ENCODE measurements around the gene ATP8A1. TPM values are rescaled to one million over a fixed set of nuclear protein-coding genes. Genes with fewer than 3 reads are reported as not detected.

The ATP8A1 gene
- total RNA-seq, 2 experiments from 2014 or later: 80.0 to 141 TPM

DNA sequence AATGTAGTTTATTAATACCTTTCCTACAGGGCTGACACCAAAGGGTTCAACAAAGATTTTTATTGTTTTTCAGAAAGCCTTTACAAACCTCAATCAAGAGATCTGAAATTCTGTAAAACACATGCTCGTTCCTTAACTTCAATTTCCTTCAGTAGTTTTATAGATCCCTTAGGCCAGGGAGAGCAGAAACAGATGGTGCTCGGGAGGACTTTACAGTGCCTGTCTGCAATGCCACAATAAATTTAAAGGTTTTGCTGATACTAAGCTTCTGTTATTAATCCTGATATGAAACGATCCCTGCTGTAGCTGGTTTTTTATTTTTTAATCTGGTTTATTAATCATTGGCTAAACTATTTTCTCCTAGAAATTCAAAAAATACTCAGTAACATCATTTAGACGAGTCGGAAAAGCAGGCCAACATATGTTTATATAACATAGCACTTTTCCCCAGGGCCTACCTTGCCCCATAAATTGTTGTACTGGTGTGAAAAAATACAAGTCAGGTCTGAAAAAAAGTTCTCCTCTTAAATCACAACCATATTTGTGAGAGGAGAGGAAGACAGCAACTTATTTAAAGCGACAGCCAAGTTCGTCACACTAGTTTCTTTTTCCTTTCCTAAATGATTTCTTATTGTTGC lies 219.9 kb downstream of the ATP8A1 start:
- BruUV-seq (replicated peaks): no TSS peak
- Histone ChIP-seq H3K9me3 (ENCODE audit: low read length) (no peaks in the 10 kb centered on the region), H3K4me1 (ENCODE audit: insufficient read depth, low read length, poor library complexity, severe bottlenecking) (no peaks in the 10 kb centered on the region), H4K20me1 (ENCODE audit: insufficient read depth, low read length) (no peaks in the 10 kb centered on the region), H3K4me3 (ENCODE audit: low read depth, low read length, poor library complexity, severe bottlenecking) (no peak overlapping the region), H3K36me3 (ENCODE audit: insufficient read depth, low read length) (peaks cover 92% of the 10 kb centered on the region), H3K79me2 (ENCODE audit: insufficient read depth, low read depth, low read length) (no peaks in the 10 kb centered on the region), H3K27ac (ENCODE audit: low read depth, low read length, poor library complexity, severe bottlenecking) (no peak overlapping the region), H3K4me2 (ENCODE audit: low read length) (no peak overlapping the region), H2AFZ (ENCODE audit: low read length) (no peak overlapping the region), H3K9me2 (ENCODE audit: insufficient read depth, low read length) (no peaks in the 10 kb centered on the region)
- TF ChIP-seq EZH2phosphoT487 (IDR thresholded peaks at IDR 0.05; ENCODE audit: borderline replicate concordance, low read depth, low read length): no peak
- TF ChIP-seq, protein P1, sequence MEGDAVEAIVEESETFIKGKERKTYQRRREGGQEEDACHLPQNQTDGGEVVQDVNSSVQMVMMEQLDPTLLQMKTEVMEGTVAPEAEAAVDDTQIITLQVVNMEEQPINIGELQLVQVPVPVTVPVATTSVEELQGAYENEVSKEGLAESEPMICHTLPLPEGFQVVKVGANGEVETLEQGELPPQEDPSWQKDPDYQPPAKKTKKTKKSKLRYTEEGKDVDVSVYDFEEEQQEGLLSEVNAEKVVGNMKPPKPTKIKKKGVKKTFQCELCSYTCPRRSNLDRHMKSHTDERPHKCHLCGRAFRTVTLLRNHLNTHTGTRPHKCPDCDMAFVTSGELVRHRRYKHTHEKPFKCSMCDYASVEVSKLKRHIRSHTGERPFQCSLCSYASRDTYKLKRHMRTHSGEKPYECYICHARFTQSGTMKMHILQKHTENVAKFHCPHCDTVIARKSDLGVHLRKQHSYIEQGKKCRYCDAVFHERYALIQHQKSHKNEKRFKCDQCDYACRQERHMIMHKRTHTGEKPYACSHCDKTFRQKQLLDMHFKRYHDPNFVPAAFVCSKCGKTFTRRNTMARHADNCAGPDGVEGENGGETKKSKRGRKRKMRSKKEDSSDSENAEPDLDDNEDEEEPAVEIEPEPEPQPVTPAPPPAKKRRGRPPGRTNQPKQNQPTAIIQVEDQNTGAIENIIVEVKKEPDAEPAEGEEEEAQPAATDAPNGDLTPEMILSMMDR (conservative IDR thresholded peaks at IDR 0.05; ENCODE audit: low read length): no peak
- ChIA-PET CTCF (ENCODE audit: unreplicated experiment) (no interaction called here), POLR2A (interaction anchor here (0.6 to 1.0 kb wide), 2 partner anchors 23 to 179 kb away, joined by 3 read pairs; no protein-coding TSS in a partner anchor)
- intact Hi-C loops (cut with micrococcal nuclease; ENCODE audit: unreplicated experiment): no loop called here
- DNase-seq (ENCODE audit: low spot score): no peak

DNA sequence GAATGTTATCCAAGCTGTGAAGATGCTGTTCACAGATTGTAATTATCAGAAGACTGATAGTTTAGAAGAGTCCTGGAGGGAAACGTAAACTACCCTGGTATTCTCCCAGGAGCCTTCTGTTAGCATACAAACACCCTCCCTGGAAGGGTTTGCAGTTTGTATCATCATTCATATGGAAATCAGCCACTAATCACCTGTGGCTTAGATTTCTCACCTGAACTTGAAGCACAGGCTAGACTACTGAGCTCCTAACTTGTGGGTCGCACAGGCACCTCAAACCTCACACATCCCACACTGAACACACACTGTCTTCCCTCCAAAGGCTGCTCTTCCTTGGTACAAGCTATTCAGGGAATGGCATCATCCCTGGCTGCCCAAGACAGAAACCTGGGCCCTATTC lies 228.9 kb downstream of the ATP8A1 start:
- Histone ChIP-seq H3K9me3 (ENCODE audit: low read length) (no peaks in the 10 kb centered on the region), H3K9me2 (ENCODE audit: insufficient read depth, low read length) (no peaks in the 10 kb centered on the region), H3K79me2 (ENCODE audit: insufficient read depth, low read depth, low read length) (no peaks in the 10 kb centered on the region), H3K4me1 (ENCODE audit: insufficient read depth, low read length, poor library complexity, severe bottlenecking) (no peaks in the 10 kb centered on the region), H3K4me3 (ENCODE audit: low read depth, low read length, poor library complexity, severe bottlenecking) (no peak overlapping the region), H4K20me1 (ENCODE audit: insufficient read depth, low read length) (no peaks in the 10 kb centered on the region), H2AFZ (ENCODE audit: low read length) (no peak overlapping the region), H3K36me3 (ENCODE audit: insufficient read depth, low read length) (peaks cover 67% of the 10 kb centered on the region), H3K4me2 (ENCODE audit: low read length) (no peak overlapping the region), H3K27ac (ENCODE audit: low read depth, low read length, poor library complexity, severe bottlenecking) (no peak overlapping the region)
- ChIA-PET CTCF (ENCODE audit: unreplicated experiment) (no interaction called here), POLR2A (no interaction called here)
- BruUV-seq (replicated peaks): no TSS peak
- TF ChIP-seq EZH2phosphoT487 (IDR thresholded peaks at IDR 0.05; ENCODE audit: borderline replicate concordance, low read depth, low read length): no peak
- TF ChIP-seq, protein P1 (conservative IDR thresholded peaks at IDR 0.05; ENCODE audit: low read length): no peak
- DNase-seq (ENCODE audit: low spot score): no peak
- intact Hi-C loops (cut with micrococcal nuclease; ENCODE audit: unreplicated experiment): no loop called here
